NT2/D1 (cell line): ENCODE results near the gene NEURL3.

ENCODE experiments used
- SUZ12 ChIP-seq: IDR thresholded peaks from 2 replicates; pipeline ENCODE4 v1.6.1; 2011; ENCODE audit not compliant: insufficient read length, insufficient read depth; ENCODE audit errors: extremely low read depth
- YY1 ChIP-seq: IDR thresholded peaks from 2 replicates; pipeline ENCODE4 v1.6.1; 2011; ENCODE audit not compliant: insufficient read length, insufficient read depth

GRCh38 chr2:96447726-96448125, 57.4 kb downstream of the NEURL3 start:
- TF ChIP-seq SUZ12 = no peak
- TF ChIP-seq YY1 = no peak
